GM12873 (cell line): ENCODE results near the gene DLGAP4.

ENCODE experiments used
- CTCF ChIP-seq: IDR thresholded peaks from 2 replicates; pipeline ENCODE4 v1.5.1; 2012; ENCODE audit warnings: low read depth, mild to moderate bottlenecking, moderate library complexity, low read length, control low read depth; ENCODE audit not compliant: insufficient read depth; ENCODE audit errors: missing control alignments

DLGAP4 gene

GRCh38 chr20:36532388-36532787 lies 226.2 kb downstream of the DLGAP4 start:
- no peak for TF ChIP-seq CTCF

- no peak for TF ChIP-seq CTCF
Observed at GRCh38 chr20:36532822-36533221, 226.7 kb downstream of the DLGAP4 start.

- TF ChIP-seq CTCF, result no peak
Observed at GRCh38 chr20:36538026-36538722, 232.0 kb downstream of the DLGAP4 start.

- no peak for TF ChIP-seq CTCF
Observed at GRCh38 chr20:36540551-36541211, 234.5 kb downstream of the DLGAP4 start.

- TF ChIP-seq CTCF, result no peak
Observed at GRCh38 chr20:36541227-36541767, 235.2 kb downstream of the DLGAP4 start, which contains the start of gene MYL9. TSS of gene MYL9 (plus strand) at chr20:36541519. CDS start at chr20:36544885, 3,366 bp downstream.

- TF ChIP-seq CTCF, result peak; percentile 42
Observed at GRCh38 chr20:36541768-36542488, 235.8 kb downstream of the DLGAP4 start.
